PFSK-1 (cell line): ENCODE data around the gene COMTD1.

Experiments used
- POLR2AphosphoS5 ChIP-seq: IDR thresholded peaks from 2 replicates; pipeline ENCODE4 v1.6.1; 2012; ENCODE audit warnings: low read depth, mild to moderate bottlenecking, control low read depth, low read length, moderate library complexity
- SIN3A ChIP-seq: IDR thresholded peaks from 2 replicates; pipeline ENCODE4 v1.6.1; 2012; ENCODE audit warnings: mild to moderate bottlenecking, low read length, moderate library complexity, borderline replicate concordance; ENCODE audit not compliant: insufficient read depth
- TAF1 ChIP-seq: IDR thresholded peaks from 2 replicates; pipeline ENCODE4 v1.6.1; 2012; ENCODE audit warnings: low read length, control low read depth, borderline replicate concordance; ENCODE audit not compliant: insufficient read depth
- TF ChIP-seq, protein P1 (sequence below), 2 experiments: IDR thresholded peaks; 2 replicates each; pipeline versions ENCODE4 v1.6.1 to v1.8.0; 2011 to 2012; ENCODE audit warnings: low read depth in 2 of 2, low read length in 2 of 2, control low read depth in 1 of 2, inconsistent platforms in 1 of 2, mild to moderate bottlenecking in 1 of 2, moderate library complexity in 1 of 2; ENCODE audit not compliant: insufficient read depth in 1 of 2

DNA sequence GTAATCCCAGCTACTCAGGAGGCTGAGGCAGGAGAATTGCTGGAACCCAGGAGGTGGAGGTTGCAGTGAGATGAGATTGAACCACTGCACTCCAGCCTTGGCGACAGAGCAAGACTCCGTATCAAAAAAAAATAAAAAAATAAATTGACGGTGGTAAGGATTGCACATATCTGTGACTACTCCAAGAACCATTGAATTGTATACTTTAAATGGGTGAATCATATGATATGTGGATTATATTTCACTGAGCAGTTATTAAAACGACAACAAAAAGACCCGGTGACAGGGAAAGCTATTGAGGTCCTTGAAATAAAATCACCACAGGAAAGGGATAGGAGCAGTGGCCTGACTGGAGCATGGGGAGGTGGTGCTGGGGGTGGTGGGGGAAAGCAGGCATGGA, 31.2 kb upstream of the COMTD1 start:
- TF ChIP-seq POLR2AphosphoS5 (no peak), TAF1 (no peak), SIN3A (no peak)
- TF ChIP-seq, protein P1, sequence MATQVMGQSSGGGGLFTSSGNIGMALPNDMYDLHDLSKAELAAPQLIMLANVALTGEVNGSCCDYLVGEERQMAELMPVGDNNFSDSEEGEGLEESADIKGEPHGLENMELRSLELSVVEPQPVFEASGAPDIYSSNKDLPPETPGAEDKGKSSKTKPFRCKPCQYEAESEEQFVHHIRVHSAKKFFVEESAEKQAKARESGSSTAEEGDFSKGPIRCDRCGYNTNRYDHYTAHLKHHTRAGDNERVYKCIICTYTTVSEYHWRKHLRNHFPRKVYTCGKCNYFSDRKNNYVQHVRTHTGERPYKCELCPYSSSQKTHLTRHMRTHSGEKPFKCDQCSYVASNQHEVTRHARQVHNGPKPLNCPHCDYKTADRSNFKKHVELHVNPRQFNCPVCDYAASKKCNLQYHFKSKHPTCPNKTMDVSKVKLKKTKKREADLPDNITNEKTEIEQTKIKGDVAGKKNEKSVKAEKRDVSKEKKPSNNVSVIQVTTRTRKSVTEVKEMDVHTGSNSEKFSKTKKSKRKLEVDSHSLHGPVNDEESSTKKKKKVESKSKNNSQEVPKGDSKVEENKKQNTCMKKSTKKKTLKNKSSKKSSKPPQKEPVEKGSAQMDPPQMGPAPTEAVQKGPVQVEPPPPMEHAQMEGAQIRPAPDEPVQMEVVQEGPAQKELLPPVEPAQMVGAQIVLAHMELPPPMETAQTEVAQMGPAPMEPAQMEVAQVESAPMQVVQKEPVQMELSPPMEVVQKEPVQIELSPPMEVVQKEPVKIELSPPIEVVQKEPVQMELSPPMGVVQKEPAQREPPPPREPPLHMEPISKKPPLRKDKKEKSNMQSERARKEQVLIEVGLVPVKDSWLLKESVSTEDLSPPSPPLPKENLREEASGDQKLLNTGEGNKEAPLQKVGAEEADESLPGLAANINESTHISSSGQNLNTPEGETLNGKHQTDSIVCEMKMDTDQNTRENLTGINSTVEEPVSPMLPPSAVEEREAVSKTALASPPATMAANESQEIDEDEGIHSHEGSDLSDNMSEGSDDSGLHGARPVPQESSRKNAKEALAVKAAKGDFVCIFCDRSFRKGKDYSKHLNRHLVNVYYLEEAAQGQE (IDR thresholded peaks at IDR 0.05; ENCODE audit: insufficient read depth in 1 of 2, low read depth in 2 of 2, low read length in 2 of 2): no peak
